Endothelial cell of umbilical vein (primary cell): ENCODE measurements around the gene SIRT2. TPM values are rescaled to one million over a fixed set of nuclear protein-coding genes. Genes with fewer than 3 reads are reported as not detected.
"Not testable (repeated sequence)": the region's sequence is repeated elsewhere in the genome, so short reads cannot be mapped to it uniquely, and the experiment has no call there.

ENCODE experiments used
- BruUV-seq: library from RNA; stranded (reverse); fragments of 400-500 nt; replicated peaks from 2 replicates; lab custom pipeline; 2021; lab: Mats Ljungman, UMichigan
- CTCF ChIA-PET: fragments of 300-600, 350-600 bp; sonication (Branson Sonifier 250); formaldehyde crosslinking; loops from one replicate; lab custom pipeline; 2021; ENCODE audit warnings: antibody characterized with exemption, inconsistent platforms; lab: Charles Lee
- POLR2A ChIA-PET: fragments of 300-600, 350-600 bp; sonication (Branson Sonifier 250); formaldehyde crosslinking; loops from one replicate; lab custom pipeline; 2021; ENCODE audit warnings: antibody characterized with exemption, inconsistent platforms; lab: Charles Lee
- DNase-seq: peaks from one replicate; pipeline ENCODE4 v3.0.0-alpha.2; 2011; ENCODE audit warnings: low read depth, low spot score
- FAIRE-seq: peaks from 2 replicates; lab custom pipeline; 2011; peaks lifted over from hg19 to GRCh38; lab: Jason Lieb, UNC
- H2AFZ ChIP-seq: 2 replicates; pipeline ENCODE4 v1.6.0; 2012; ENCODE audit warnings: low read depth, low read length, control low read depth, inconsistent platforms
- H3K27ac ChIP-seq: 2 replicates; pipeline ENCODE4 v1.5.1; 2011; ENCODE audit warnings: low read depth, mild to moderate bottlenecking, control low read depth, low read length, moderate library complexity; ENCODE audit not compliant: insufficient read depth
- H3K27me3 ChIP-seq, 2 experiments: 2 replicates each; pipeline versions ENCODE4 v1.6.0 to v1.6.1; 2011; ENCODE audit warnings: low read length in 2 of 2, mixed read lengths in 1 of 2; ENCODE audit not compliant: control insufficient read depth in 2 of 2, insufficient read depth in 2 of 2
- H3K36me3 ChIP-seq, 2 experiments: 2 replicates in 1 of 2; 3 replicates in 1 of 2; pipeline ENCODE4 v1.5.1; 2011; ENCODE audit warnings: low read length in 2 of 2, mild to moderate bottlenecking in 1 of 2, moderate library complexity in 1 of 2; ENCODE audit not compliant: control insufficient read depth in 2 of 2, insufficient read depth in 2 of 2; ENCODE audit errors: extremely low read depth in 1 of 2
- H3K4me1 ChIP-seq: 3 replicates; pipeline ENCODE4 v1.5.1; 2011; ENCODE audit warnings: mild to moderate bottlenecking, low read length; ENCODE audit not compliant: control insufficient read depth, insufficient read depth; ENCODE audit errors: extremely low read depth
- H3K4me2 ChIP-seq: 2 replicates; pipeline ENCODE4 v1.6.1; 2011; ENCODE audit warnings: low read length, control low read depth, mixed read lengths; ENCODE audit not compliant: insufficient read depth
- H3K4me3 ChIP-seq, 3 experiments: fragments of 200-600 bp in 1 of 3; sonication (generic), shearing (Covaris generic) in 1 of 3; replicated peaks in 1 of 3; 2 replicates each; pipeline ENCODE4 v1.5.1; 2011 to 2016; ENCODE audit warnings: control low read depth in 3 of 3, low read length in 3 of 3, mild to moderate bottlenecking in 2 of 3, inconsistent platforms in 1 of 3, low read depth in 1 of 3, moderate library complexity in 1 of 3; ENCODE audit not compliant: insufficient read depth in 1 of 3
- H3K79me2 ChIP-seq: 2 replicates; pipeline ENCODE4 v1.6.0; 2012; ENCODE audit warnings: low read length, inconsistent platforms; ENCODE audit not compliant: control insufficient read depth, insufficient read depth
- H3K9ac ChIP-seq: replicated peaks from 2 replicates; pipeline ENCODE3; 2011; ENCODE audit warnings: low read length, control low read depth; ENCODE audit not compliant: insufficient read depth; ENCODE audit errors: extremely low read depth
- H3K9me1 ChIP-seq: replicated peaks from 3 replicates; pipeline ENCODE4 v1.6.0; 2011; ENCODE audit warnings: mild to moderate bottlenecking, low read length; ENCODE audit not compliant: control insufficient read depth, insufficient read depth; ENCODE audit errors: extremely low read depth
- H3K9me3 ChIP-seq: replicated peaks from 2 replicates; pipeline ENCODE4 v1.5.1; 2012; ENCODE audit warnings: low read length, inconsistent platforms; ENCODE audit not compliant: control insufficient read depth, insufficient read depth
- H4K20me1 ChIP-seq: replicated peaks from 2 replicates; pipeline ENCODE3; 2011; ENCODE audit warnings: mild to moderate bottlenecking, low read length; ENCODE audit not compliant: control insufficient read depth, insufficient read depth; ENCODE audit errors: extremely low read depth
- CTCF ChIP-seq, 2 donors: IDR thresholded peaks; 1 replicate in 1 of 2; 2 replicates in 1 of 2; pipeline ENCODE4 v1.5.1; 2011; ENCODE audit warnings: low read length in 2 of 2, mild to moderate bottlenecking in 2 of 2, moderate library complexity in 2 of 2, control low read depth in 1 of 2, inconsistent platforms in 1 of 2, low read depth in 1 of 2; ENCODE audit not compliant: insufficient read depth in 1 of 2; ENCODE audit errors: extremely low read depth in 1 of 2
- EZH2 ChIP-seq: IDR thresholded peaks from 2 replicates; pipeline ENCODE4 v1.6.1; 2012; ENCODE audit warnings: borderline replicate concordance, low read depth, mild to moderate bottlenecking, moderate library complexity, low read length, inconsistent platforms; ENCODE audit not compliant: severe bottlenecking
- FOS ChIP-seq: IDR thresholded peaks from 2 replicates; pipeline ENCODE4 v1.6.1; 2011; ENCODE audit warnings: mild to moderate bottlenecking, low read length, moderate library complexity, borderline replicate concordance; ENCODE audit not compliant: insufficient read depth
- GATA2 ChIP-seq: IDR thresholded peaks from 2 replicates; pipeline ENCODE4 v1.7.0; 2011; ENCODE audit warnings: low read depth, mild to moderate bottlenecking, moderate library complexity, mixed read lengths, low read length; ENCODE audit not compliant: insufficient read length, insufficient read depth
- JUN ChIP-seq: IDR thresholded peaks from 2 replicates; pipeline ENCODE4 v1.6.1; 2011; ENCODE audit warnings: borderline replicate concordance, low read depth; ENCODE audit not compliant: insufficient read length, insufficient read depth
- MAX ChIP-seq: IDR thresholded peaks from 2 replicates; pipeline ENCODE4 v1.6.1; 2011; ENCODE audit not compliant: insufficient read depth, insufficient read length
- MYC ChIP-seq: IDR thresholded peaks from one replicate; pipeline ENCODE4 v1.6.1; 2011; ENCODE audit warnings: mild to moderate bottlenecking, low read depth, low read length
- POLR2A ChIP-seq: IDR thresholded peaks from 2 replicates; pipeline ENCODE4 v1.6.1; 2012; ENCODE audit warnings: low read depth, mild to moderate bottlenecking, control low read depth, low read length
- POLR2AphosphoS5 ChIP-seq: IDR thresholded peaks from 2 replicates; pipeline ENCODE4 v1.6.1; 2012; ENCODE audit warnings: low read depth, mild to moderate bottlenecking, control low read depth, low read length, moderate library complexity; ENCODE audit not compliant: insufficient read depth
- dilution Hi-C: fragments of 300-500 bp; cut with MboI; formaldehyde crosslinking; loops from one replicate; pipeline ENCODE4 v1.15.0; 2019; ENCODE audit warnings: low sequenced_read_pairs; ENCODE audit not compliant: extremely low pct_ligation_motif_present
- intact Hi-C: fragments of 100-400 bp; cut with micrococcal nuclease; formaldehyde crosslinking; loops from one replicate; pipeline ENCODE4 v1.10.0; 2022
- polyA plus RNA-seq, 4 experiments: library from polyadenylated mRNA; depleted of rRNA in 3 of 4; stranded (reverse) in 3 of 4; unstranded in 1 of 4; fragments of >200 nt; gene quantifications; 2 replicates each; pipeline versions ENCODE4 v1.2.1 to v1.2.3, GENCODE V29; 2011 to 2012; ENCODE audit warnings: missing spikeins in 1 of 4
- total RNA-seq: library from RNA; stranded (reverse); gene quantifications from 2 replicates; pipeline ENCODE4 v1.2.3, GENCODE V29; 2021

Gene SIRT2
- total and polyA plus RNA-seq, 2 donors (not counting 3 experiments of a cell fraction or from before 2014, with no cell fraction given), result 47.6 to 72.5 TPM

GRCh38 chr19:38856813-38857212 is 42.6 kb downstream of the SIRT2 start:
- peaks cover 6% of the 10 kb centered on the region for H3K4me1 ChIP-seq
- H2AFZ ChIP-seq, result no peak overlapping the region
- no peak overlapping the region for H3K4me2 ChIP-seq
- dilution Hi-C loops (no loop called here), intact Hi-C loops (loop anchor here (10.0 kb wide), 1 partner anchor 212 kb away; the partner anchor contains the start of gene ACTN4)
- no peaks in the 10 kb centered on the region for H3K79me2 ChIP-seq
- H3K9me3 ChIP-seq, result no peaks in the 10 kb centered on the region
- FAIRE-seq, result no peak
- no peak overlapping the region for H3K27ac ChIP-seq
- no peak overlapping the region for H3K4me3 ChIP-seq
- H3K9me1 ChIP-seq, result no peaks in the 10 kb centered on the region
- no TSS peak for BruUV-seq
- no peak for TF ChIP-seq EZH2
- TF ChIP-seq POLR2AphosphoS5, result no peak
- TF ChIP-seq POLR2A, result no peak
- no peak for TF ChIP-seq FOS
- no peak for TF ChIP-seq MYC
- TF ChIP-seq CTCF (IDR thresholded peaks at IDR 0.05; ENCODE audit: extremely low read depth in 1 of 2, insufficient read depth in 1 of 2, low read depth in 1 of 2, low read length in 2 of 2), result no peak
- no peak for TF ChIP-seq JUN
- no peak for TF ChIP-seq GATA2
- no peak for TF ChIP-seq MAX
- ChIA-PET POLR2A (interaction anchor here (0.7 kb wide), 1 partner anchor 8 kb away, joined by 3 read pairs; no protein-coding TSS in a partner anchor), CTCF (no interaction called here)
- H4K20me1 ChIP-seq, result no peaks in the 10 kb centered on the region
- H3K36me3 ChIP-seq, result no peaks in the 10 kb centered on the region
- DNase-seq, result no peak
- no peaks in the 10 kb centered on the region for H3K27me3 ChIP-seq
- H3K9ac ChIP-seq, result no peak overlapping the region

- intact Hi-C loops, result loop anchor here (10.0 kb wide), 1 partner anchor 211 kb away; the partner anchor contains the start of gene ACTN4
- H3K9ac ChIP-seq, dilution Hi-C loops, H2AFZ ChIP-seq, BruUV-seq, H4K20me1 ChIP-seq, H3K36me3 ChIP-seq, POLR2A ChIA-PET, H3K9me1 ChIP-seq, H3K4me3 ChIP-seq, DNase-seq, CTCF ChIA-PET, H3K4me2 ChIP-seq, FAIRE-seq, H3K27ac ChIP-seq, H3K79me2 ChIP-seq, H3K27me3 ChIP-seq, H3K9me3 ChIP-seq: not testable (repeated sequence)
- peaks cover 14% of the 10 kb centered on the region for H3K4me1 ChIP-seq
Observed at GRCh38 chr19:38855751-38856150, 43.7 kb downstream of the SIRT2 start.

- H2AFZ ChIP-seq, BruUV-seq: not testable (repeated sequence)
Observed at GRCh38 chr19:38854961-38855360, 44.5 kb downstream of the SIRT2 start.

More at GRCh38 chr19:38854961-38855360, 44.5 kb downstream of the SIRT2 start:
- H3K9me3 ChIP-seq, CTCF ChIA-PET, H3K27ac ChIP-seq, H3K36me3 ChIP-seq, H3K79me2 ChIP-seq, H3K9me1 ChIP-seq, DNase-seq, H3K27me3 ChIP-seq, dilution Hi-C loops, H3K4me3 ChIP-seq, H3K4me2 ChIP-seq, H3K9ac ChIP-seq, H4K20me1 ChIP-seq, FAIRE-seq, POLR2A ChIA-PET: not testable (repeated sequence)
- H3K4me1 ChIP-seq, result peaks cover 16% of the 10 kb centered on the region
- intact Hi-C loops, result loop anchor here (10.0 kb wide), 1 partner anchor 210 kb away; the partner anchor contains the start of gene ACTN4
